Superior temporal gyrus (tissue), 1 donor: ENCODE measurements around the gene DMXL1.
"Not testable (repeated sequence)": the region's sequence is repeated elsewhere in the genome, so short reads cannot be mapped to it uniquely, and the experiment has no call there.

Experiments used
- DNase-seq: peaks from one replicate; pipeline ENCODE4 v3.0.0-alpha.2; 2016; ENCODE audit errors: extremely low spot score

The DMXL1 gene

GRCh38 chr5:119063579-119064379 is 7.1 kb upstream of the DMXL1 start:
- DNase-seq: no peak

- DNase-seq: no peak
Observed at GRCh38 chr5:119067450-119067849, 3.4 kb upstream of the DMXL1 start.

GRCh38 chr5:119070578-119070827 is 384 bp upstream of the DMXL1 start:
- DNase-seq: no peak

GRCh38 chr5:119071561-119071995 is 691 bp downstream of the DMXL1 start:
- no peak for DNase-seq

GRCh38 chr5:119072496-119072895 is 1.6 kb downstream of the DMXL1 start:
- no peak for DNase-seq

- not testable (repeated sequence) for DNase-seq
Observed at GRCh38 chr5:119073746-119074337, 3.0 kb downstream of the DMXL1 start.

GRCh38 chr5:119074419-119074818 is 3.5 kb downstream of the DMXL1 start:
- no peak for DNase-seq

- DNase-seq: not testable (repeated sequence)
Observed at GRCh38 chr5:119075269-119075668, 4.4 kb downstream of the DMXL1 start.

- no peak for DNase-seq
Observed at GRCh38 chr5:119076080-119076479, 5.2 kb downstream of the DMXL1 start.

GRCh38 chr5:119077444-119077843 is 6.6 kb downstream of the DMXL1 start:
- no peak for DNase-seq

- DNase-seq: no peak
Observed at GRCh38 chr5:119078071-119078846, 7.4 kb downstream of the DMXL1 start.

- no peak for DNase-seq
Observed at GRCh38 chr5:119078861-119079260, 8.0 kb downstream of the DMXL1 start.

GRCh38 chr5:119079318-119079921 is 8.5 kb downstream of the DMXL1 start:
- no peak for DNase-seq

- DNase-seq: no peak
Observed at GRCh38 chr5:119080936-119081335, 10.0 kb downstream of the DMXL1 start.

- DNase-seq: no peak
Observed at GRCh38 chr5:119082691-119083090, 11.8 kb downstream of the DMXL1 start.

GRCh38 chr5:119083679-119084078 is 12.8 kb downstream of the DMXL1 start:
- no peak for DNase-seq

- DNase-seq: no peak
Observed at GRCh38 chr5:119088438-119088837, 17.6 kb downstream of the DMXL1 start.

- no peak for DNase-seq
Observed at GRCh38 chr5:119095611-119096010, 24.7 kb downstream of the DMXL1 start.

- DNase-seq: peak; percentile 48
Observed at GRCh38 chr5:119105971-119106370, 35.1 kb downstream of the DMXL1 start.

- DNase-seq: no peak
Observed at GRCh38 chr5:119112151-119112550, 41.3 kb downstream of the DMXL1 start.

- no peak for DNase-seq
Observed at GRCh38 chr5:119117237-119117636, 46.4 kb downstream of the DMXL1 start.

- DNase-seq: no peak
Observed at GRCh38 chr5:119118000-119118399, 47.1 kb downstream of the DMXL1 start.
